ENCODE data around the gene DPH5.

- no peak for TF ChIP-seq CTCF (IDR thresholded peaks at IDR 0.05; ENCODE audit: extremely low read depth in 1 of 2, insufficient read depth in 1 of 2, low read depth in 1 of 2, low read length in 2 of 2)
- no peak for TF ChIP-seq EZH2 (IDR thresholded peaks at IDR 0.05; ENCODE audit: borderline replicate concordance, low read depth, low read length, severe bottlenecking)
- no peak for TF ChIP-seq POLR2A (IDR thresholded peaks at IDR 0.05; ENCODE audit: low read depth, low read length)
- TF ChIP-seq MYC (IDR thresholded peaks at IDR 0.05; ENCODE audit: low read depth, low read length): no peak
- TF ChIP-seq MAX (IDR thresholded peaks at IDR 0.05; ENCODE audit: insufficient read depth, insufficient read length): no peak
- TF ChIP-seq GATA2 (IDR thresholded peaks at IDR 0.05; ENCODE audit: insufficient read depth, insufficient read length, low read depth, low read length): no peak
- TF ChIP-seq POLR2AphosphoS5 (IDR thresholded peaks at IDR 0.05; ENCODE audit: insufficient read depth, low read depth, low read length): no peak
Measured at GRCh38 chr1:101044259-101044658, 18.7 kb upstream of the DPH5 start.

Measured in endothelial cell of umbilical vein (primary cell).